GM23338 (cell line): ENCODE measurements around the gene NCKAP1.

ENCODE experiments used
- CREB1 ChIP-seq: fragments of 250-450 bp; sonication (Bioruptor Pico); IDR thresholded peaks from 2 replicates; pipeline ENCODE4 v1.5.0; 2020; ENCODE audit warnings: low read depth, mild to moderate bottlenecking, moderate library complexity
- CTCF ChIP-seq, 2 experiments: fragments of 200-600 bp in 1 of 2; sonication (generic) in 1 of 2; conservative IDR thresholded peaks; 2 replicates each; pipeline versions ENCODE4 v1.5.1 to v1.6.1; 2016 to 2017; ENCODE audit warnings: antibody characterized with exemption in 2 of 2, low read depth in 2 of 2, mild to moderate bottlenecking in 2 of 2, moderate library complexity in 1 of 2
- EZH2 ChIP-seq: fragments of 200-600 bp; sonication (generic); IDR thresholded peaks from one replicate; pipeline ENCODE4 v1.8.0; 2017; ENCODE audit warnings: antibody characterized with exemption, mild to moderate bottlenecking, low read depth; ENCODE audit not compliant: unreplicated experiment
- POLR2AphosphoS5 ChIP-seq: IDR thresholded peaks from 2 replicates; pipeline ENCODE4 v1.6.1; 2016; ENCODE audit warnings: antibody characterized with exemption, low read depth

GRCh38 chr2:183034806-183035205, 3.5 kb downstream of the NCKAP1 start:
- TF ChIP-seq EZH2: no peak
- TF ChIP-seq POLR2AphosphoS5: no peak
- TF ChIP-seq CTCF (conservative IDR thresholded peaks at IDR 0.05; ENCODE audit: low read depth in 2 of 2): no peak
- no peak for TF ChIP-seq CREB1 (CRISPR knock-in tag)
